GM12878 (cell line): ENCODE measurements around the gene CROT. TPM values are rescaled to one million over a fixed set of nuclear protein-coding genes. Genes with fewer than 3 reads are reported as not detected.

ENCODE experiments used
- ATAC-seq: fragments of 200-7000 bp; cut with Tn5 transposase; 3 replicates; pipeline ENCODE4 v1.9.1; 2020; ENCODE audit warnings: mild to moderate bottlenecking, moderate library complexity
- BruUV-seq: library from RNA; stranded (reverse); fragments of 400-500 nt; replicated peaks from 2 replicates; lab custom pipeline; 2021; lab: Mats Ljungman, UMichigan
- CTCF ChIA-PET: fragments of 300-600 bp; sonication (Branson Sonifier 250); formaldehyde crosslinking; extraction: SDS; loops from one replicate; lab custom pipeline; 2021; ENCODE audit warnings: inconsistent platforms; lab: Yijun Ruan, JAX
- POLR2A ChIA-PET: fragments of 350-600 bp; formaldehyde crosslinking; extraction: SDS; loops from one replicate; lab custom pipeline; 2021; ENCODE audit warnings: inconsistent platforms; lab: Charles Lee
- RAD21 ChIA-PET: fragments of 300-600 bp; sonication (Branson Sonifier 250); formaldehyde crosslinking; loops from one replicate; lab custom pipeline; 2023; ENCODE audit warnings: antibody characterized with exemption; ENCODE audit not compliant: unreplicated experiment; lab: Charles Lee
- SMC1A ChIA-PET: fragments of 300-600 bp; sonication (Branson Sonifier 250); formaldehyde crosslinking; loops from one replicate; lab custom pipeline; 2023; ENCODE audit not compliant: unreplicated experiment, uncharacterized antibody; lab: Charles Lee
- DNase-seq: peaks from one replicate; pipeline ENCODE4 v3.0.0-alpha.2; 2011; ENCODE audit warnings: low read depth, low spot score
- FAIRE-seq: peaks from 3 replicates; lab custom pipeline; 2011; peaks lifted over from hg19 to GRCh38; lab: Jason Lieb, UNC
- H2AFZ ChIP-seq: 2 replicates; pipeline ENCODE4 v1.6.0; 2011; ENCODE audit warnings: low read depth, low read length, control low read depth; ENCODE audit not compliant: control insufficient read depth
- H3K27ac ChIP-seq: 2 replicates; pipeline ENCODE4 v1.5.1; 2011; ENCODE audit warnings: control low read depth; ENCODE audit not compliant: control insufficient read depth, insufficient read depth
- H3K27me3 ChIP-seq, 2 experiments: replicated peaks in 1 of 2; 2 replicates each; pipeline versions ENCODE4 v1.6.0 to v1.6.1; 2011; ENCODE audit warnings: low read length in 1 of 2; ENCODE audit not compliant: control insufficient read depth in 2 of 2, insufficient read depth in 2 of 2
- H3K36me3 ChIP-seq, 2 experiments: 2 replicates each; pipeline ENCODE4 v1.5.1; 2011; ENCODE audit warnings: low read length in 1 of 2; ENCODE audit not compliant: control insufficient read depth in 2 of 2, insufficient read depth in 2 of 2
- H3K4me1 ChIP-seq: 2 replicates; pipeline ENCODE4 v1.6.1; 2011; ENCODE audit warnings: mild to moderate bottlenecking, low read length, moderate library complexity, mixed read lengths; ENCODE audit not compliant: control insufficient read depth, insufficient read depth
- H3K4me2 ChIP-seq: 2 replicates; pipeline ENCODE4 v1.6.0; 2011; ENCODE audit warnings: control low read depth; ENCODE audit not compliant: control insufficient read depth, insufficient read depth
- H3K4me3 ChIP-seq: fragments of 200-600 bp; sonication (generic); 2 replicates; pipeline ENCODE4 v1.5.1; 2016
- H3K79me2 ChIP-seq: 2 replicates; pipeline ENCODE4 v1.6.0; 2011; ENCODE audit warnings: low read length; ENCODE audit not compliant: control insufficient read depth, insufficient read depth
- H3K9ac ChIP-seq: 2 replicates; pipeline ENCODE4 v1.8.0; 2011; ENCODE audit warnings: low read length, control low read depth, mixed read lengths; ENCODE audit not compliant: control insufficient read depth, insufficient read depth
- H3K9me3 ChIP-seq: replicated peaks from 3 replicates; pipeline ENCODE4 v1.5.1; 2011; ENCODE audit warnings: mild to moderate bottlenecking, low read length; ENCODE audit not compliant: control insufficient read depth, insufficient read depth
- H4K20me1 ChIP-seq: 2 replicates; pipeline ENCODE4 v1.6.0; 2011; ENCODE audit not compliant: control insufficient read depth, insufficient read depth
- ATF2 ChIP-seq: IDR thresholded peaks from 2 replicates; pipeline ENCODE4 v1.6.1; 2012; ENCODE audit warnings: low read length, inconsistent platforms
- IRF4 ChIP-seq: IDR thresholded peaks from 2 replicates; pipeline ENCODE4 v1.6.1; 2011; ENCODE audit warnings: low read depth, low read length
- RELB ChIP-seq: fragments of 450-650 bp; IDR thresholded peaks from 2 replicates; pipeline ENCODE4 v1.6.1; 2017; ENCODE audit warnings: low read depth, mild to moderate bottlenecking, moderate library complexity
- SIX5 ChIP-seq: IDR thresholded peaks from 2 replicates; pipeline ENCODE4 v1.6.1; 2011; ENCODE audit warnings: mild to moderate bottlenecking, low read depth, low read length, moderate library complexity; ENCODE audit not compliant: severe bottlenecking
- SP1 ChIP-seq: IDR thresholded peaks from one replicate; pipeline ENCODE4 v1.6.1; 2011; ENCODE audit warnings: low read depth, low read length
- ZNF592 ChIP-seq: fragments of 450-650 bp; IDR thresholded peaks from 2 replicates; pipeline ENCODE4 v1.6.1; 2017; ENCODE audit warnings: mild to moderate bottlenecking, moderate library complexity
- WGBS: methylation state at CpG from one replicate; pipeline ENCODE4 v1.1.6; 2016; ENCODE audit warnings: low lambda C conversion rate; ENCODE audit not compliant: insufficient replicate concordance, insufficient coverage; ENCODE audit errors: missing lambda C conversion rate; 5-methylcytosine and 5-hydroxymethylcytosine counted together
- in situ Hi-C: fragments of 300-500 bp; cut with MboI; formaldehyde crosslinking; loops from 9 replicates; pipeline ENCODE4 v1.14.3; 2018; ENCODE audit warnings: mixed read lengths
- intact Hi-C: fragments of 100-400 bp; cut with micrococcal nuclease; formaldehyde crosslinking; loops from one replicate; pipeline ENCODE4 v1.14.2; 2022; ENCODE audit not compliant: unreplicated experiment
- polyA plus RNA-seq, 11 experiments: library from polyadenylated mRNA; depleted of rRNA in 4 of 11; unstranded in 6 of 11; stranded (reverse) in 5 of 11; fragments of >200 nt; fragmentation: Nextera tagmentation in 4 of 11; fragmentation: Illumina TruSeq in 1 of 11; extraction: Ambion mirVana in 4 of 11; extraction: Trizol in 1 of 11; gene quantifications; 1 replicate in 1 of 11; 2 replicates in 10 of 11; pipeline versions ENCODE4 v1.2.1 to v1.2.3, GENCODE V29; 2011 to 2016; ENCODE audit warnings: inconsistent platforms in 2 of 11, missing spikeins in 2 of 11, low read depth in 1 of 11
- total RNA-seq, 4 experiments: library from RNA; depleted of rRNA in 3 of 4; stranded (reverse); fragments of >200 nt in 3 of 4; fragmentation: Illumina TruSeq in 1 of 4; extraction: Trizol in 1 of 4; gene quantifications; 2 replicates each; pipeline versions ENCODE4 v1.2.1 to v1.2.3, GENCODE V29; 2013 to 2021
- TF ChIP-seq, protein P1 (sequence below): IDR thresholded peaks from 2 replicates; pipeline ENCODE4 v1.6.1; 2012; ENCODE audit warnings: improper control_type of control experiment, low read depth, low read length; ENCODE audit not compliant: insufficient replicate concordance

CROT gene
- total and polyA plus RNA-seq, 10 of the 15 experiments (the other 5 are each of a cell fraction or from before 2014, with no cell fraction given): 5.5 to 15.9 (median 12.1) TPM

- no peak for TF ChIP-seq ATF2
- TF ChIP-seq SP1: no peak
Measured at GRCh38 chr7:87395442-87396020, 50.1 kb downstream of the CROT start (continued).

DNA sequence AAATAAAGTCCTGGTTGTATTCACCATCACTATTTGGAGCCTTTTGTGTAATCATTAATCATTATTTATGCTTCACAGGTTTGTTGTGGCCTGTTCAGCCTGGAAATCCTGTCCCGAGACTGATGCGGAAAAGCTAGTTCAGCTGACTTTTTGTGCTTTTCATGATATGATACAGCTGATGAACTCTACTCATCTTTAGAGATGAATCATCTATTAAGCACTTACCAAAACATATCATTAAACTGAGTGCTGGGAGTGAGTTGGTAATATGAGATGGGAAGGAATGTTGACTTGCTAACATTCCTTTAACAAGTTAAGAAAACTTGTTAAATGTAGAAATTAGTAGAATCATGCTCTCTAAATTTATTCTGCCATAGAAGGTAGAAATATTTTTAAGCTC is 53.0 kb downstream of the CROT start:
- H3K9ac ChIP-seq: no peak overlapping the region
- no peak overlapping the region for H3K4me3 ChIP-seq
- FAIRE-seq (no peak), ATAC-seq (no peak), DNase-seq (no peak)
- BruUV-seq: no TSS peak
- SMC1A ChIA-PET: interaction anchor here (3.3 kb wide), 1 partner anchor 17 kb away, joined by 22 read pairs; no protein-coding TSS in a partner anchor
- H4K20me1 ChIP-seq: no peaks in the 10 kb centered on the region
- no peak overlapping the region for H3K27ac ChIP-seq
- in situ Hi-C loops (no loop called here), intact Hi-C loops (no loop called here)
- RAD21 ChIA-PET: interaction anchor here (0.8 to 1.4 kb wide), 3 partner anchors 18 to 90 kb away, joined by 3 to 5 read pairs (median 3); partner anchors contain the start of gene CROT
- no peaks in the 10 kb centered on the region for H3K79me2 ChIP-seq
- H3K36me3 ChIP-seq: no peaks in the 10 kb centered on the region
- 98% methylated on average over 2 of the region's 2 CpGs for WGBS
- CTCF ChIA-PET: interaction anchor here (1.2 to 1.5 kb wide), 3 partner anchors 10 to 17 kb away, joined by 3 to 5 read pairs (median 4); no protein-coding TSS in a partner anchor
- no peaks in the 10 kb centered on the region for H3K27me3 ChIP-seq
- H3K4me2 ChIP-seq: no peak overlapping the region
- H3K4me1 ChIP-seq: no peaks in the 10 kb centered on the region
- no peaks in the 10 kb centered on the region for H3K9me3 ChIP-seq
- POLR2A ChIA-PET: no interaction called here
- H2AFZ ChIP-seq: no peak overlapping the region
- TF ChIP-seq ZNF592 (no peak), RELB (no peak), SIX5 (no peak), IRF4 (no peak)
- TF ChIP-seq, protein P1, sequence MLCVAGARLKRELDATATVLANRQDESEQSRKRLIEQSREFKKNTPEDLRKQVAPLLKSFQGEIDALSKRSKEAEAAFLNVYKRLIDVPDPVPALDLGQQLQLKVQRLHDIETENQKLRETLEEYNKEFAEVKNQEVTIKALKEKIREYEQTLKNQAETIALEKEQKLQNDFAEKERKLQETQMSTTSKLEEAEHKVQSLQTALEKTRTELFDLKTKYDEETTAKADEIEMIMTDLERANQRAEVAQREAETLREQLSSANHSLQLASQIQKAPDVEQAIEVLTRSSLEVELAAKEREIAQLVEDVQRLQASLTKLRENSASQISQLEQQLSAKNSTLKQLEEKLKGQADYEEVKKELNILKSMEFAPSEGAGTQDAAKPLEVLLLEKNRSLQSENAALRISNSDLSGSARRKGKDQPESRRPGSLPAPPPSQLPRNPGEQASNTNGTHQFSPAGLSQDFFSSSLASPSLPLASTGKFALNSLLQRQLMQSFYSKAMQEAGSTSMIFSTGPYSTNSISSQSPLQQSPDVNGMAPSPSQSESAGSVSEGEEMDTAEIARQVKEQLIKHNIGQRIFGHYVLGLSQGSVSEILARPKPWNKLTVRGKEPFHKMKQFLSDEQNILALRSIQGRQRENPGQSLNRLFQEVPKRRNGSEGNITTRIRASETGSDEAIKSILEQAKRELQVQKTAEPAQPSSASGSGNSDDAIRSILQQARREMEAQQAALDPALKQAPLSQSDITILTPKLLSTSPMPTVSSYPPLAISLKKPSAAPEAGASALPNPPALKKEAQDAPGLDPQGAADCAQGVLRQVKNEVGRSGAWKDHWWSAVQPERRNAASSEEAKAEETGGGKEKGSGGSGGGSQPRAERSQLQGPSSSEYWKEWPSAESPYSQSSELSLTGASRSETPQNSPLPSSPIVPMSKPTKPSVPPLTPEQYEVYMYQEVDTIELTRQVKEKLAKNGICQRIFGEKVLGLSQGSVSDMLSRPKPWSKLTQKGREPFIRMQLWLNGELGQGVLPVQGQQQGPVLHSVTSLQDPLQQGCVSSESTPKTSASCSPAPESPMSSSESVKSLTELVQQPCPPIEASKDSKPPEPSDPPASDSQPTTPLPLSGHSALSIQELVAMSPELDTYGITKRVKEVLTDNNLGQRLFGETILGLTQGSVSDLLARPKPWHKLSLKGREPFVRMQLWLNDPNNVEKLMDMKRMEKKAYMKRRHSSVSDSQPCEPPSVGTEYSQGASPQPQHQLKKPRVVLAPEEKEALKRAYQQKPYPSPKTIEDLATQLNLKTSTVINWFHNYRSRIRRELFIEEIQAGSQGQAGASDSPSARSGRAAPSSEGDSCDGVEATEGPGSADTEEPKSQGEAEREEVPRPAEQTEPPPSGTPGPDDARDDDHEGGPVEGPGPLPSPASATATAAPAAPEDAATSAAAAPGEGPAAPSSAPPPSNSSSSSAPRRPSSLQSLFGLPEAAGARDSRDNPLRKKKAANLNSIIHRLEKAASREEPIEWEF: no peak
